Esophagus (tissue), 2 donors: ENCODE measurements around the gene DCC. TPM values are rescaled to one million over a fixed set of nuclear protein-coding genes. Genes with fewer than 3 reads are reported as not detected.

ENCODE experiments used
- H3K27ac ChIP-seq, 2 donors: one replicate each; pipeline ENCODE4 v1.5.1; 2013; ENCODE audit warnings: low read depth in 2 of 2, mild to moderate bottlenecking in 2 of 2, inconsistent platforms in 1 of 2, low read length in 1 of 2, moderate library complexity in 1 of 2
- H3K27me3 ChIP-seq, 2 donors: one replicate each; pipeline ENCODE4 v1.6.1; 2013; ENCODE audit warnings: low read length in 2 of 2, control low read depth in 1 of 2, mild to moderate bottlenecking in 1 of 2; ENCODE audit not compliant: insufficient read depth in 2 of 2, control insufficient read depth in 1 of 2
- H3K36me3 ChIP-seq, 2 donors: one replicate each; pipeline ENCODE4 v1.6.1; 2013; ENCODE audit warnings: low read length in 1 of 2; ENCODE audit not compliant: control insufficient read depth in 2 of 2, insufficient read depth in 2 of 2
- H3K4me1 ChIP-seq, 2 donors: one replicate each; pipeline ENCODE4 v1.6.1; 2013; ENCODE audit warnings: low read length in 1 of 2; ENCODE audit not compliant: control insufficient read depth in 2 of 2, insufficient read depth in 2 of 2
- H3K4me3 ChIP-seq, 2 donors: one replicate each; pipeline ENCODE4 v1.5.1; 2013; ENCODE audit warnings: low read length in 2 of 2, mild to moderate bottlenecking in 2 of 2, low read depth in 1 of 2, moderate library complexity in 1 of 2
- H3K9me3 ChIP-seq, 2 donors: one replicate each; pipeline ENCODE4 v1.6.1; 2013; ENCODE audit warnings: mild to moderate bottlenecking in 2 of 2, low read depth in 1 of 2, low read length in 1 of 2, moderate library complexity in 1 of 2; ENCODE audit not compliant: control insufficient read depth in 2 of 2, insufficient read depth in 1 of 2
- WGBS, 2 donors: extraction: QIAGEN DNeasy Blood & Tissue Kit; methylation state at CpG; one replicate each; pipeline ENCODE4 v1.1.7; 2013; 5-methylcytosine and 5-hydroxymethylcytosine counted together
- polyA plus RNA-seq, 2 donors: library from polyadenylated mRNA; stranded (reverse); fragments of 200-250 nt; gene quantifications; one replicate each; pipeline ENCODE4 v1.2.3, GENCODE V29; 2013
- donor health status: healthy with polysubstance abuse.
- donor health status: Bipolar disorder and iron deficiency.

DCC gene
- polyA plus RNA-seq, 2 donors, result not detected

DNA sequence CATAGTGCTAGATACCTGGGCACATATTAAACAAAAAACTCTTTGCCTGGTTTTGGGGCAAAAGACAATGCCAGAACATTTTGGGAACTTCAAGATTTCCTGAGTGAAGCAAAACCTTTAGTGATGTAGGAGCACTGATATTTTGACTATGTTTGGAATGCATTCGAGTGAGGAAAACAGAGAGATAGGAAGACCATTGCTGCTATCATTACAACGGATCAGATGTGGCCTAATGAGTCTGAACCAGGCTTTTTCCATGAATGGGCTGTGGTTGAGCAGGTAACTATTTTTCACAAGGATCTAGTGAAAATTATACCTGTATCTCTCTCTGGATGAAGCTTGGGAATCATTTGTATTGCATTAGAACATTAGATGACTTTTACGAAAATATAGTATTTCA is 562.2 kb downstream of the DCC start:
- H3K9me3 ChIP-seq, result no peaks in the 10 kb centered on the region
- 75% methylated on average over 3 of the region's 3 CpGs for WGBS, 2 donors

GRCh38 chr18:52903857-52904256 is 563.9 kb downstream of the DCC start:
- Histone ChIP-seq H3K9me3 (no peaks in the 10 kb centered on the region), H3K27me3 (no peaks in the 10 kb centered on the region), H3K36me3 (no peaks in the 10 kb centered on the region), H3K27ac (no peak overlapping the region), H3K4me3 (no peak overlapping the region), H3K4me1 (no peaks in the 10 kb centered on the region)
- WGBS, 2 donors, result 12 to 23% methylated on average over 3 of the region's 3 CpGs

More for the DNA sequence above, 562.2 kb downstream of the DCC start:
- H3K27me3 ChIP-seq, result no peaks in the 10 kb centered on the region
- H3K27ac ChIP-seq, result no peak overlapping the region
- no peak overlapping the region for H3K4me3 ChIP-seq
- no peaks in the 10 kb centered on the region for H3K4me1 ChIP-seq
- H3K36me3 ChIP-seq, result no peaks in the 10 kb centered on the region

DNA sequence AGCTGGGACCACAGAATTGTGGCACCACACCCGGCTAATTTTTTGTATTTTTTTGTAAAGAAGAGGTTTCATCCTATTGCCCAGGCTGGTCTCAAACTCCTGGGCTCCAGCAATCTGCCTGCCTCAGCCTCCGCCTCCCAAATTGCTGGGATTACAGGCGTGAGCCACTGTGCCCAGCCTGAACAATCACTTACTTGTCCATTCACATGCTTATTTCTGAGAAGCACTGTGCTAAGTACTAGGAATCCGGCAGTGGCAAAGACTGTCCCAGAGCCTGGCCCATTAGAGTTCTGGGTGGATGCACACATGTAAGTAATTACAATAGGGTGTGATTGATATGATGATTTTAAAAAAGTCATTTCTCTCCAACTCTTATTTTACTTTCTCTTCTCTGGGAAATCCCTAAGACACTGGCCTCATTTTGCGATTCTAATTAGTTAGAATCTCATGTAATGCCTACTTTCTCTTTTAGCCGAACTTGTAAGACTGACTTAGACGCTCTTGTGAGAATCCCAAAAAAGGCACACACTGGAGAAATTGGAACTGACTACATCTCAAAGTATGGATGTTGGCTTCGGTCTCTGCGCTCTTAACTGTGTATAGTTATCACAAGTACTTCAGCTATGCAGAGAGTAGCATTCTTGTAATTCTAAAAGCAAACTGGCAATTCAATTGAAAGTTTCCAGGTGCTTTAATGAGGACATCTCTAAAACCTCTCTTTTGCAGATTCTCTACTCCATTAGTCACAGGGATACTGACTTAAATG is 567.7 kb downstream of the DCC start:
- Histone ChIP-seq H3K4me3 (no peak overlapping the region), H3K36me3 (no peaks in the 10 kb centered on the region), H3K27me3 (no peaks in the 10 kb centered on the region), H3K4me1 (no peaks in the 10 kb centered on the region), H3K27ac (no peak overlapping the region), H3K9me3 (no peaks in the 10 kb centered on the region)
- WGBS, 2 donors, result 84 to 86% methylated on average over 9 of the region's 9 CpGs

DNA sequence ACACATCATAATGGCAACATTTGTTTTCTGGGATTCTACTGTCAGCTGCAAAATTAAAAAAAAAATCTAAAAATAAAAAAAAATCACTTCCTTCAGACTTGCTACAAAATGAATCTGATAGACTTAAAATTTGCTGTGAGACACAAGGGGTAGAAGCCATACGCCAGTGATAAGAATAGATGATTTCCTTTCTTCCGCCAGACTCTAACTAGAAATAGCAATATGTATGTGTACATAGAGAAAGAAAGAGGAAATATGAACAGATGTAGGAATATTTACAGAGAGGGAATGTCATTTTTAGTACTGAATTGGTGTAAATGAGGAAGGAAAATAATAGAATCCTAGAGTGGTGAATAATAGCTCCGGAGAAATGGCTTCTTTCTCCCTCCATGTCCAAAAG is 574.2 kb downstream of the DCC start:
- H3K27ac ChIP-seq, result no peak overlapping the region
- no peak overlapping the region for H3K4me3 ChIP-seq
- H3K36me3 ChIP-seq, result no peaks in the 10 kb centered on the region
- no peaks in the 10 kb centered on the region for H3K4me1 ChIP-seq
- WGBS, 2 donors, result 50 to 65% methylated on average over 3 of the region's 3 CpGs
- H3K9me3 ChIP-seq, result no peaks in the 10 kb centered on the region
- no peaks in the 10 kb centered on the region for H3K27me3 ChIP-seq

GRCh38 chr18:52920665-52921064 is 580.7 kb downstream of the DCC start:
- Histone ChIP-seq H3K4me3 (no peak overlapping the region), H3K4me1 (no peaks in the 10 kb centered on the region), H3K27me3 (no peaks in the 10 kb centered on the region), H3K9me3 (no peaks in the 10 kb centered on the region), H3K36me3 (no peaks in the 10 kb centered on the region), H3K27ac (no peak overlapping the region)
- WGBS, 2 donors, result 75 to 79% methylated on average over 1 of the region's 1 CpG

DNA sequence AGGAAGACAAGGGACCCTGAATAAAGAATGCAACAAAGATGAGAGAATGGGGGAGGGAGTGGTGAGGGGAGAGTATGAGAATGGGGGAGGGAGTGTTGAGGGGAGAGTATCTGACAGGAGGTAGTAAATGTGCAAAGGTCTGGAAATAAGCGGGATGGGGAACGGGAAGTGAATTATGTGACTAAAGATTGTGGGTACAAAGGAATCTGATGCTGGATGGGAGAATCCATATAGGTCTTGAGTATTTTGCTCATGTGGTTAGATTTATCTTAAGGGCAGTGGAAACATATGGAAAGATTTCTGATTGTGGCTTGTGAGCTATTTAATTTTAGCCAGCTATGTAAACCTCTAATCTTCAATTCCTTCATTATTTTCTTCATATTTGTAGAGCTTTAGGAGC is 593.4 kb downstream of the DCC start:
- Histone ChIP-seq H3K9me3 (peaks cover 0 to 3% of the 10 kb centered on the region in 2 donors), H3K27ac (no peak overlapping the region), H3K27me3 (no peaks in the 10 kb centered on the region), H3K4me3 (no peak overlapping the region), H3K4me1 (no peaks in the 10 kb centered on the region), H3K36me3 (no peaks in the 10 kb centered on the region)
- WGBS, 2 donors, result 89 to 93% methylated on average over 2 of the region's 2 CpGs

DNA sequence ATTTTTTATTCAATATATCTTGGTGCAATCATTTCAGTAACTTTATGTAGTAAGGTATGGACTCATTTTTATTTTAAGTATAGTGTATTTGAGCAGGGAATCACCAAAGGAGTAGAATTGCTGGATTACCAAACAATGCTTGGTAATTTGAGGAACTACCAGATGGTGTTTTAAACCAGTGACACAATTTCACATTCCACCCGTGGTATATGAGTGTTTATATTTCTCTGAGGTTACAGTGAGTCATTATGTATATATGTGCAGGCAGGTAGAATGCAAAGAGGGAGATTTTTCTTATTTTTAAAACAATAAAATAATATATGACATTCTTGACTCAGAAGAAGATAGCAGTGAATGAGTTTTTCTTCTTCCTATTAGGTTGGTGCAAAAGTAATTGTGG is 596.9 kb downstream of the DCC start:
- H3K9me3 ChIP-seq, result no peaks in the 10 kb centered on the region
- no peaks in the 10 kb centered on the region for H3K27me3 ChIP-seq
- no peaks in the 10 kb centered on the region for H3K36me3 ChIP-seq
- no peaks in the 10 kb centered on the region for H3K4me1 ChIP-seq
- H3K4me3 ChIP-seq, result no peak overlapping the region
- WGBS, 2 donors, result 14 to 24% methylated on average over 1 of the region's 1 CpG
- no peak overlapping the region for H3K27ac ChIP-seq

GRCh38 chr18:52937840-52938239 is 597.8 kb downstream of the DCC start:
- WGBS, 2 donors, result 88 to 94% methylated on average over 6 of the region's 6 CpGs
- H3K4me3 ChIP-seq, result no peak overlapping the region

GRCh38 chr18:52945552-52945951 is 605.6 kb downstream of the DCC start:
- 28 to 30% methylated on average over 2 of the region's 2 CpGs for WGBS, 2 donors
- Histone ChIP-seq H3K27me3 (no peaks in the 10 kb centered on the region), H3K9me3 (no peaks in the 10 kb centered on the region), H3K36me3 (no peaks in the 10 kb centered on the region), H3K27ac (no peak overlapping the region), H3K4me1 (no peaks in the 10 kb centered on the region), H3K4me3 (no peak overlapping the region)

More at GRCh38 chr18:52937840-52938239, 597.8 kb downstream of the DCC start:
- no peaks in the 10 kb centered on the region for H3K36me3 ChIP-seq
- no peaks in the 10 kb centered on the region for H3K27me3 ChIP-seq
- H3K27ac ChIP-seq, result no peak overlapping the region
- no peaks in the 10 kb centered on the region for H3K4me1 ChIP-seq
- H3K9me3 ChIP-seq, result no peaks in the 10 kb centered on the region

DNA sequence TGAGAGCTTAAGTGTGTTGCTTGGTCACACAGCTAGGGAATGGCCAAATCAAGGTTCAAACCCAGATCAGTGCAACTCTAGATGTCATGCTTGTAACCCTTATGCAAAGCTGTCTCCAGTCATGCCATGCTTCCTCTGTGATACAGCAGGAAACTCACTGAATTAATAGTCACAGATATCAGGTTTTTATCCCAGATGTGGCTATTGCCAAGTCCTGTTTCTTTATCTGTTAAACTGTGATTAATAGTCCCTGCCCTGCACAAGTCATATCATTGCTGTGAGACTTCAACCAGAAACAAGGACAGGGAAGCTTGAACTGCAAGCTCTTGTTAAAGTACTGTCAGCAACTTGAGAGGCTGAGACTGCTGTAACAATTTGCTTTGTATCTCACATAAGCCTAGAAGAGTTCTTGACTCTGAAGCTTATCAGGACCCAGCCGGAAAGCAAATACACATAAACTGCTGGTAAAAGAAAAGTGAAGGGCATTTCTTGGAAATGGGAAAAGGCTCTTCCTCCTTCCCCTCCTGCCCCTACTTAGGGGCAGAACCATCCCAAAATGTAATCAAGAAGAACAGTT is 609.0 kb downstream of the DCC start:
- Histone ChIP-seq H3K9me3 (no peaks in the 10 kb centered on the region), H3K4me1 (no peaks in the 10 kb centered on the region), H3K27ac (no peak overlapping the region), H3K4me3 (no peak overlapping the region), H3K36me3 (no peaks in the 10 kb centered on the region), H3K27me3 (no peaks in the 10 kb centered on the region)
- 32 to 47% methylated on average over 1 of the region's 1 CpG for WGBS, 2 donors
